Endometrium (tissue), 2 donors: ENCODE results near the gene CNTNAP5.
A peak's percentile ranks its signal among the peaks of the same experiment; 100 is the strongest.

Experiments
- FAIRE-seq: peaks from 2 replicates; lab custom pipeline; 2012; peaks lifted over from hg19 to GRCh38; lab: Jason Lieb, UNC
- donor health status: control.
- donor health status: control.

The CNTNAP5 gene

GRCh38 chr2:124814968-124815745, 790.1 kb downstream of the CNTNAP5 start:
- no peak for FAIRE-seq

- FAIRE-seq, result no peak
These were observed 790.9 kb downstream of the CNTNAP5 start for GRCh38 chr2:124816007-124816406.

- FAIRE-seq, result no peak
These were observed 797.4 kb downstream of the CNTNAP5 start for GRCh38 chr2:124822516-124822915.

GRCh38 chr2:124824441-124824840, 799.4 kb downstream of the CNTNAP5 start:
- no peak for FAIRE-seq

GRCh38 chr2:124832521-124832920, 807.4 kb downstream of the CNTNAP5 start:
- no peak for FAIRE-seq

GRCh38 chr2:124834331-124834730, 809.2 kb downstream of the CNTNAP5 start:
- no peak for FAIRE-seq

GRCh38 chr2:124835331-124835730, 810.2 kb downstream of the CNTNAP5 start:
- FAIRE-seq, result no peak

GRCh38 chr2:124836416-124836815, 811.3 kb downstream of the CNTNAP5 start:
- FAIRE-seq, result no peak

GRCh38 chr2:124837496-124837895, 812.4 kb downstream of the CNTNAP5 start:
- FAIRE-seq, result peak; percentile 50

- FAIRE-seq, result no peak
These were observed 813.3 kb downstream of the CNTNAP5 start for GRCh38 chr2:124838406-124838805.

GRCh38 chr2:124867247-124867646, 842.2 kb downstream of the CNTNAP5 start:
- no peak for FAIRE-seq

- no peak for FAIRE-seq
These were observed 849.1 kb downstream of the CNTNAP5 start for GRCh38 chr2:124874219-124874618.

- no peak for FAIRE-seq
These were observed 849.6 kb downstream of the CNTNAP5 start for GRCh38 chr2:124874676-124875075.

- FAIRE-seq, result no peak
These were observed 850.6 kb downstream of the CNTNAP5 start for GRCh38 chr2:124875627-124876244.

- no peak for FAIRE-seq
These were observed 852.1 kb downstream of the CNTNAP5 start for GRCh38 chr2:124877141-124877577.

- FAIRE-seq, result no peak
These were observed 854.6 kb downstream of the CNTNAP5 start for GRCh38 chr2:124879640-124880039.

- no peak for FAIRE-seq
These were observed 855.9 kb downstream of the CNTNAP5 start for GRCh38 chr2:124880995-124881394.

- no peak for FAIRE-seq
These were observed 857.3 kb downstream of the CNTNAP5 start for GRCh38 chr2:124882423-124882822.

- FAIRE-seq, result no peak
These were observed 858.5 kb downstream of the CNTNAP5 start for GRCh38 chr2:124883595-124883994.

- FAIRE-seq, result no peak
These were observed 859.2 kb downstream of the CNTNAP5 start for GRCh38 chr2:124884315-124884714.

GRCh38 chr2:124886216-124886615, 861.1 kb downstream of the CNTNAP5 start:
- FAIRE-seq, result no peak

- no peak for FAIRE-seq
These were observed 862.4 kb downstream of the CNTNAP5 start for GRCh38 chr2:124887466-124887865.

- FAIRE-seq, result no peak
These were observed 863.3 kb downstream of the CNTNAP5 start for GRCh38 chr2:124888431-124888830.

GRCh38 chr2:124894199-124894598, 869.1 kb downstream of the CNTNAP5 start:
- FAIRE-seq, result peak; percentile 37
